HG03342 (cell line): ENCODE results near the gene SETD2.
"Not testable (repeated sequence)": the region's sequence is repeated elsewhere in the genome, so short reads cannot be mapped to it uniquely, and the experiment has no call there.

Experiments used
- ATAC-seq: cut with Tn5 transposase; IDR thresholded peaks from one replicate; pipeline ENCODE4 v1.9.1; 2021; ENCODE audit warnings: mild to moderate bottlenecking, moderate library complexity; ENCODE audit not compliant: unreplicated experiment

Gene SETD2

DNA sequence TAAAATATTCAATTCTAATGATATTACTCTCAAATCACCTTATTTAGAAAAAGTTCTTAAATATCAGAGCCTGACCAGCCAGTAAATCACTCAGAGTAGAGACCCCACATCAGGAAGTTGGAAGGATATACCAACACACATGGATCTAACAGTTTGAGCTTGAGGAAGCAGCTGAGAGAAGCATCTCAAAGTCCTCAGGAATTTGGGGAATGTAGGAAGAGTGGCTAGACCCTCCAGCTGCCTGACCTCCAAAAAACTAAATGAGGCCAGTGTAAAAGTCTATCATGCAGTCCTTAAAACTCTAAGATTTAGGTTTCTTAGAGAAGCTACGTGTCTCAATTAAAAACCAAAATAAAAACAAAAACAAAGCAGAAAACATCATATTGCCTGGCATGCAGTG lies 55.4 kb downstream of the SETD2 start:
- no peak for ATAC-seq

DNA sequence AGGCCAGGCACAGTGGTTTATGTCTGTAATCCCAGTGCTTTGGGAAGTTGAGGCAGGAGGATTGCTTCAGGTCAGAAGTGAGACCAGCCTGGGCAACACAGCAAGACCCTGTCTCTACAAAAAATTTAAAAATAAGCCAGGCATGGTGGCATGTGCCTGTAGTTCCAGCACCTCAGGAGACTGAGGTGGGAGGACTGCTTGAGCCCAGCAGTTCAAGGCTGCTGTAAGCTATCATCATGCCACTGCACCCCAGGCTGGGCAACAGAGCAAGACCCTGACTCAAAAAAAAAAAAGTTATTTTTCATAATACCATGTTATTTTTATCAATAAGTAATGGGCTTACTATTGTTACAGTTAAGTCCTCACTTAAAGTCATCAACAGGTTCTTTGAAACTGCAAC lies 59.7 kb downstream of the SETD2 start:
- no peak for ATAC-seq

DNA sequence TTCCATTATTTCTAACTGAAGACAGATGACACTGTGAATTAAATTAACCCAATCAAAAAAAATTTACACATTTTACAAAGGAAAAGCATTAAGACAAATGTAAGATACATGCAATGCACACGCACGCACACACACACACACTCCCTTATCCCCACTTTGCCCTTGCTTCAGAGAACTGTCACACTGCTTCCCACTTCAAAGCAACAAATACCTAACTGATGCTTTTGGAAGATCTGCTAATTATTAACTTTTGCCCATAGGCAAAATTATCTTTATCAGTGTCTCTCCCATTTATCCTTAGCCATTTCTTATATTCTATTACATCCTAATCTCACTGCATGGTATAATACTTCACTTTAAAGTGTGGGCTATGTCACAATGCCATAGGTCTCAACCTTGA lies 60.3 kb downstream of the SETD2 start:
- no peak for ATAC-seq

DNA sequence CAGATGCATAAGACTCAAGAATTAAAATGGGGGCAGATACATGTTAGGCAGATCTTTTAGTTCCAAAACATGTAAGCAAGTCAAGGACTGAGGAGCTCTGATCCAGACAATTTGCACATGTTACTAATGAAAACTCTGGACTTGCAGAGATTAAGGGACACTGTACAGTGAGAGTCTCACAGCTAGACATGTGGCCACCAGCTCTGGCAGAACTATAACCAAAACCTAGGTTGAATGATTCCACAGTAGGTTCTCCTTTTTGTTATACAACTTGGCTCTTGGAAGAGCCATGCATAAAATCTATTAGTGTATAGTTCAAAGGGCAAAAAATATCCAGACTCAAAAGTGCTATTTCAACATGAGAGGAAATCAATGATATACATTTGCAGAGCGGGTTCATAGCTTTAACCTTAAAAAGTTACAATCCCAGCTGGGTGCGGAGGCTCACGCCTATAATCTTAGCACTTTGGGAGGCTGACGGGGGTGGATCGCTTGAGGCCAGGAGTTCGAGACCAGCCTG lies 61.8 kb downstream of the SETD2 start:
- ATAC-seq = no peak

DNA sequence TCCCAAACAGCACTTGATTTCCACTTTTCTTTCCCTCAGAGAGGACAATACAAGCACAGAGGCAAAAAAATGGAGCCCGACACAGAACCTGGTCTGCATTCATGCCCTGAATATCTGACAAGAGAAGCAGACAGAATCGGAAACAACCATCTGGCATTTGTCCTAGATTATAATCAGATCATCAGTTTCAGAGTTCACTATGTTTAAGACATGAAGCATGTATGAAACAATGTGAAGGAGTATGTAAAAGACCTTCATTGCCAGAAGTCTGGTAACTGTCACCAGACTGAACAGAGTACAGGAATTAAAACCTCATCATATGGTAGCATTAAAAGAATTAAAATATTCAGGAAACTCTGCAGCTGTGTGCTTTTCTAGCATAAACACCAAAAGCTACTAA lies 65.0 kb downstream of the SETD2 start:
- ATAC-seq = no peak

DNA sequence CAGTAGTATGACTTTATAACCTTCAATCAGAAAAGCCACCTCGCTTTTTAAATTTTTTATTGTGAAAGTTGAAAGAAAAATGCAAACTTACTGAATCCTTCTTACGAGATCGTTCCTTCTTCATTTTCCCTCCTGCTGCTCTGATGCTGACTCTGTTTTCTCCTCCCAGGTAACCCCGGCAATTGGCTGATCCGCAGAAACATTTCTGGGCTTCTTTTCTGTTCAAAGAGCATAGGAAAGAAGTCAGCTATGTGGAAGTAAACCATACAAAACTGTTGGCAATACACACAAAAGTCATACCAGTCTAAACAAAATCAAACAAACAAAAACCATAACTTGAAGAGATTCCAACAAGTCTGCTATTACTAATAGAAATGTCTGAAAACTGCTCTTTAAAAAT lies 66.0 kb downstream of the SETD2 start:
- no peak for ATAC-seq

DNA sequence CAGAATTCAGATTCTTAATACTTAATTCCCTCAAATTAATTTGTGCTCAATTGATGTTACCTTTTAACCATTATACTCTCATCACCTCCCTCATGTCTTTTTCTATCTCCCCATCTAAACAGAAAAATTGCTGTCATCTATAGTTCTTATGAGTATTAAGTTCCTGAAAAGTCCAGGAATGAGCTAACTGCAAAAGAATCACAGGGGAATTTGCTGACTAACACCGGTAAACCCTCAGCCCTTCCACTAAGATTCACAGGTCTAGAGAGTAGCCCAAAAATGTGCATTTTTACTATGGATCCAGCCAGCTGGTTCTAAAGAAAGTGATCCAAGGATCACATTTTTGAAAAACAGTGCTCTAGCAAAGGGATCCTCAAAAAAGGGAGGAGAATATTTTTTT lies 67.0 kb downstream of the SETD2 start:
- no peak for ATAC-seq

DNA sequence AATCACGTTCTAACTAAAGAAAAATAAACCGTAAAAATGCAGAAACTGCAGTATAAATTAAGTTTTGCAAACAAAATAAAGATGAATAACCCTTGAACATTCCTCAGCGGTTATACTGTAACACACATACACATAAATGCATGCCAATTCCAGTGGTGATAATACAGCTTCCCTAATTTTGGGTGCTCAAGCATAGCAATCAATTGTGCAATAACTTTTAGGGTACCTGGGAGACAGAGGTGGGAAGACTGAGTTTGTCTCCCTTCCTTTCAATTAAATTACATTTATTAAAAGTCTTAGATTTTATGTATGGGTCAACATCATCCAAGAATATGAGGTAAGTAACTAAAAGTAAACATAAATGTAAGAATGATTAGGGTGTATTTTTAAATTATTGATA lies 71.8 kb downstream of the SETD2 start:
- no peak for ATAC-seq

DNA sequence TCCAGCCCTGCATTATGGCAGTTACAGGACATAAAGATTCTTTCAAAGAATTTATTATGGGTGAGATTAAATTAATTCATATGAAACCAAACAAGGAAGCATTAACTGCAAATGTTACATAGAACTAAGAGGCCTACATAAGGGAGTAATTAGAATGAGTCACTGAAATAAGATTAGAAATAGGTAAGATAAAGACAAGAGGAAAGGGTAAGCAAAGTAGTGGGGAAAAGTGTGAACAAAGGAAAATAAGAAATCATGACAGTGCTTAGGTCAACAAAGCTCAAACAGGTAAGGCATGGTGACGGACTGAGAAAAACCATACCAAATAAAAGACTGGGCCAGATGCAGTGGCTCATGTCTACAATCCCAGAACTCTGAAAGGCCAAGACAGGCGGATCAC lies 74.3 kb downstream of the SETD2 start:
- ATAC-seq = no peak

DNA sequence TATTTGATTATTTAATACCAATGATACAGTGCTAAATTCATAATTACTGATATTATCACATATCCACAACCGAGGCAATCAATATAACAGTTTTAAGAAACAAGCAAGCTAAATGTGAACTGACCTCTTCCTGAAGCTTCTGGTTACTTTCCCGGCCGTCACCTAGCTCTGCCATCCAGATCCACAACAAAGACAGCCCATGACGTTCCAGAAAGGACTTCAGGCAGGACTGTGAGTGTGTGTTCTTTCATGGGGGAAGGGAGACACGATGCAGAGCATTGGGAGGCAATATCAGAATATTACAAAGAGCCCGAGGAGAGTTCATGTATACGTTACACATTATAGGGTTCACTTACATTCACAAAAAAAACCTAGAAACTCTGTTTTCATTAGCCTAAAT lies 77.8 kb downstream of the SETD2 start:
- ATAC-seq = no peak

DNA sequence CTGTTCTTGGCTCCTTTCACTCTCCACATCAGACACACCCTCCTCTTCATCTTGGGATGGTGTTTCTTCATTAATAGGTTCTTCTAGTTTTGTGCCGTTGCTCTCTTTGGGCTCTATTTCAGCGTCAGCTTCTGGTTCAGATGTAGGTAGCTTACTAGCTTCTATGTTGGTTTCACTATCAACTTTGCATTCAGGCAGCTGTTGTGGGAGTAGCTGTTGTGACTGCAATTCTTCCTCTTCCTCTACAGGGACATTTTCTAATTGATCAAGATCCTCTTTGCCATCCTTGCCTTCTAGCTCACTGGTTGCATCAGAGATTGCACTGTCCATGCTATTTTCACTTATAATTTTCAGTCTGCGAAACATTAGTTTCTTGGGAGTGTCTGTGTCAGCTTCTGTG lies 80.1 kb downstream of the SETD2 start:
- ATAC-seq = no peak

DNA sequence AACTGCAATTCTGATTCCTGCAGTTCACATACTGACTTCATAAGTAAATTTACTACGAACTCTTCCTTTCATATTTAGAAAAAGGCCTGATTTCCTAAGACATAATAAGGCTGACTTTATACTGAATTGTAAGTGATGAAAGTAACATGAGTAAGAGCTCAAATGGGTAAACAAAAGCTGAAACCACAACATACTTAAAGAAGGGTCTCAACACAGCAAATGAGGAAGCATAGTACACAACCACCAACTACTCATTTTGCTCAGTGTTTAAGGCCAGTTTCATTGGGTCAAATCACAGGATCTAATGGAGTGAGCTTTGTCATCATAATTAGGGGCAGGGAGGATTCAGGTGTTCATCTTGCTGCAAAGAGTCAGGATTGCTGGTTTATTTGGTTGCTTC lies 81.4 kb downstream of the SETD2 start:
- no peak for ATAC-seq

DNA sequence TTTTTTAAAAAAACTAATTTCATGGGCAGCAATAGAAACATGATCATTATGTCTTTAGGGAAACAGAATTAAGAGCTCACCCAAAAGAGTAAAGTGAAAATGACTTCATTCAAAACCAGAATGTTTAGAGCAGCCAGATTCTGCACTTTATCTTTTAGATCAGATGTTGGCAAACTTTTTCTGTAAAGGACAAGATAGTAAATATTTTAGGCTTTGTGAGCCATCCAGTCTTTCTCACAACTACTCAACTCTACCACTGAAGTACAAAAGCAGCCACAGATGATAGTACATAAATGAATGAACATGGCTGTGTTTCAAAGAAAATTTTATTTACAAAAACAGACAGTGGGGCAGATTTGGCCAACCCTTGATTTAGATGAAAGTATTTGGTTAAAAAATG lies 84.5 kb downstream of the SETD2 start:
- ATAC-seq = no peak

DNA sequence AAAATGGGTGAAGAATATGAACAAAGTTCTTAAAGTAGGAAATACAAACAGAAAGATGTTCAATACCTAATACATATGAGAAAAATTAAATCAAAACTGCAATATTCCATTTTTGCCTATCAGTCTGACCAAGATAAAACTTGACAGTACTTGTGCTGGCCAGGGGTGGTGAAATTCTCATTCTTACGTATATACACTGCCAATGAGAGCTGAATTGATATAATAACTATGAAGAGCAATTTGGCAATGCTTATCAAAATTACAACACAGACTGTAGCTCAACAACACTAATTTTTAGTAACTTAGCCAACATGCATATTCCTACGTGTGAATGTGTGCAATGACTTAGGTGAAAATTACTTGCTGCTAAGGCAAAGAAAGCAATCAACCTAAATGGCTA lies 90.2 kb downstream of the SETD2 start:
- no peak for ATAC-seq

DNA sequence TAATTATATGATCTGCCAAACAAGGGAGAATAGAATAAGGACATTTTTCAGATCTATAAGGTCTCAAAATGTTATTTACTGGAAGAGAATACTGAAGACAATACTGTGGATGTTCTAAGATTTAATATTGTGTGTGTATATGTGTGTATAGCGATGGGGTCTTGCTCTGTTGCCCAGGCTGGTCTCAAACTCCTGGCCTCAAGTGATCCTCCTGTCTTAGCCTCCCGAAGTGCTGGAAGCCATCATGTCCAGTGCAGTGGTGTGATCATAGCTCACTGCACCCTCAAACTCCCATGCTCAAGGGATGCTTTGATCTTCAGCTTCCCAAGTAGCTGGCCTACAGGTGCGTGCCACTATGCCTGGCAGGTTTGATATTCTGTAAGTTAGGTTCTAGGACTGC lies 93.1 kb downstream of the SETD2 start:
- no peak for ATAC-seq

DNA sequence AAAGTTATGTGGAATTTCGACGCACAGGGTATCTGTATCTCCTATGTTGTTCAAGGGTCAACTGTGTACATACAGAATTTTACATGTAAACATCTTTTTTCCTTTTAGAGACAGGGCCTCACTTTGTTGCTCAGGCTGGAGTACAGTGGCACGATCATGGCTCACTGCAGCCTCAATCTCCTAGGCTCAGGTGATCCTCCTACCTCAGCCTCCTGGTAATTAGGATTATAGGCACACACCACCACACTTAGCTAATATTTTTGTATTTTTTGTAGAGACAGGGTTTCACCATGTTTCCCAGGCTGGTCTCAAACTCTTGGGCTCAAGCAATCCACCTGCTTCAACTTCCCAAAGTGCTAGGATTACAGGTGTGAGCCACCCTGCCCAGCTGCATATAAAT lies 97.7 kb downstream of the SETD2 start:
- not testable (repeated sequence) for ATAC-seq

DNA sequence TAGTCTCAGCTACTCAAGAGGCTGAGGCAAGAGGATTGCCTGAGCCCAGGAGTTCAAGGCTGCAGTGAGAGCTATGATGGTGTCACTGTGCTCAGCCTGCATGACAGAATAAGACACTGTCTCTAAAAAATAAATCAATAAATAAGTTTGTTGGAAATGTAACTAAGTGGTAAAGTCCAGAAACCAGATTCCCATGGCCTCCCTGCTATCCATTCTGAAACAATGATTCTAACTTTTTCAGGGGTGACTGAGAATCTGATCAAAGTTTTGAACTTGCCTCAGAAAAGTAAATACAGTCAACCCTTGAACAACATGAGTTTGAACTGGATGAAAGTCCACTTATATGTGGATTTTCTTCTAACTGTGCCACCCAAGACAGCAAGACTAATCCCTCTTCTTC lies 98.2 kb downstream of the SETD2 start:
- no peak for ATAC-seq

DNA sequence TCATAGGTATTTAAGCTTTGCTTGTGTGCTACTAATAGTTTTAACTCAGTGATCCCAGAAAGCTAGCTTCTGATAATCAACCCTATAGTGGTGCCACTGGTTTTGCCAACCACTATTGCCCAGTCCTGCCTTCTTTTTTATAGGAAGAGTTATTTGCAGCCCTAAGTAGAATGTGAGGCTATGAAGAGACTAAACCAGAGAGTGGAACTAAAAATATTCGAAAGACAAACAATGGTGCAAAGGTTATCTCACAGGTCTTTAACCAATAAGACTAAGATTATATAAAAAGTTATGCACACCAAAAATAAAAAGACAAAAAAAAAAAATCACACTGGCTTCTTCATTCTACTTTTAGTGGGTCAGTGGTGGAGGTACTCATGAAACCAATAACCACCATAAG lies 98.9 kb downstream of the SETD2 start:
- ATAC-seq = no peak

DNA sequence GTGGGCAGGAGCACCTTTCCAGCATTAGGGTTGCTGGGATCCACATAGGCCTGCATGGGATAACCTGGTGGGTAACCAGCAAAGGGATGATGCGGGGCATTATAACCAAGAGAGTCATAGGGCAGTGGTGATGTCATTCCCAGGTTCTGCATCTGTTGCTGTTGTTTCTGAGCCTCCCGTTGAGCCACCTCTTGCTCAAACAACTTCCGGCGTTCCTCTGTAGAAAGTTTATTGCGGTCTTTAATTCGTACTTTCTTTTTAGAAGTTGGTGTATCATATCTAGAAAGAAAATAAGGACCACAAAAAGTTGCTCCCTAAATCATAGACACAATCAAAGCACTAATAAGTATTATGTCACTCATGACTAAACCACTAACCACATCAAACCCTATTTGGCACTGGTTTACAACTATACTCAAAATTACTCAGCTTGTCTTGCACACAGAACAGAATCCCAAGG lies 106.7 kb downstream of the SETD2 start:
- no peak for ATAC-seq

DNA sequence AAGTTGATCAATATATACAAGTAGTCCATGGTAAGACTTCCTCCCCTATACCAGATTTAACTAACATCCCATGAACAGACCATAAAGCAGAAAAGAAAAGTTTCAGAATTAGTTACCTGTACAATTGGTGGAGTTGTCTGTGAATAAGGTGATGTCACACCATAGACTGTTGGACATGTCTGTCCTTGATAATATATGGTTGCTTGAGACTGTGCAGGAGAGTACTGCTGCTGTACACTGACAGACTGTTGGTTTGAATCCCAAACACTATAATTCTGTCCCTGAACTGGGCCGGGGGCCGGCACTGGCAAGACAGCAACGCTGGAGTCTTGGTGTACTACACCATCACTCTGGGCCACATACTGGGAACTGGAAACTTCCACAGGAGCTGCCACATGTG lies 107.2 kb downstream of the SETD2 start:
- no peak for ATAC-seq

DNA sequence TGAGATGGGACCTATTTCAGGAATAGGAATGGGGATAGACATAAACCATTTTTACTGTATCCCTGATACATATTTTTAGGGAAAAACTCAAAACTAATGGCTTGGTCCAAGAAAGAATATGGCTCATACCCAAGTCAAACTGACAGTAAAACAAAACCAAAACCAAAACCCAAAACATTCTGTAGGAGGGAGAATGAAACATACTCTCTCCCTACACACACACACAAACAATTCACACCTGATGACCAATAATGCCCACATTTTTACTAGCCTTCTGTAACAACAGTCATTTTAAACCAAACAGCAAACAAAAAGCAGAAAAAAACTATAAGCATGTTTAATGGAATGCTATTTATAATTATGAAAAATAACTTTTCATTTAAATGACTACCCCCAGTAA lies 109.5 kb downstream of the SETD2 start:
- ATAC-seq = no peak

DNA sequence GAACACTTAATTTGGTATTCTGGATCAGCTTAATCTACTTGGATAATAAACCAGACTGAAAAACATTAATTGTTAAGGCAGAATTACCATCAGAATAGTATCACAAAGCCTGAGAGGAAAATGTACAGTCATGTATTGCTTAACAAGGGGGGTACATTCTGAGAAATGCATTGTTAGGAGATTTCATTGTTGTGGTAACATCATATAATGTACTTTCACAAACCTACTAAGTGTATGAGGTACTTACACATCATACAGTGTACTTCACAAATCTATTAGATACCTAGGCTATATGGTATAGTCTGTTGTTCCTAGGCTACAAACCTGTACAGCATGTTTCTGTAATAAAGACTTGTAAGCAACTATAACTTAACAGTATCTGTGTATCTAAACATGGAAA lies 116.2 kb downstream of the SETD2 start:
- ATAC-seq = no peak

DNA sequence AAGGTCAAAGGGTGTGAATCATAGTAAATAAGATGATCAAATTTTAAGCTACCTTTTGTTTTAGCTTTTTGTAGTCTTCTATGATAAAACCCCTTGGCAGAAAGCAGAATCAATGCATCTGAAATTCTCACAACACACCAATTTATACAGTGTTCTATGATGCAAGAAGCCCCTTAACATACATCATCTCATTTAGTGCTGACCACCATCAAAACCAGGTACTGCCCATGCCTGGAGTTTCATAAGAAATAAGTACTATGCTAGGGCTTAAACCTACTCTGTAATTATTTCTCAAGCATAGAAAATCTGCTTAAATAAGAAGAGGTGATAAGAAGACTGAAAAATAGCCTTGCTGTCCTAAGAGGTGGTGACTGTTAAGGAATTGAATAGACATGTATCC lies 116.8 kb downstream of the SETD2 start:
- ATAC-seq = no peak
